GM12878 (cell line): ENCODE results near the gene MAP7. TPM values are rescaled to one million over a fixed set of nuclear protein-coding genes. Genes with fewer than 3 reads are reported as not detected.

ENCODE experiments used
- ATAC-seq: fragments of 200-7000 bp; cut with Tn5 transposase; 3 replicates; pipeline ENCODE4 v1.9.1; 2020; ENCODE audit warnings: mild to moderate bottlenecking, moderate library complexity
- BruUV-seq: library from RNA; stranded (reverse); fragments of 400-500 nt; replicated peaks from 2 replicates; lab custom pipeline; 2021; lab: Mats Ljungman, UMichigan
- CTCF ChIA-PET: fragments of 300-600 bp; sonication (Branson Sonifier 250); formaldehyde crosslinking; extraction: SDS; loops from one replicate; lab custom pipeline; 2021; ENCODE audit warnings: inconsistent platforms; lab: Yijun Ruan, JAX
- POLR2A ChIA-PET: fragments of 350-600 bp; formaldehyde crosslinking; extraction: SDS; loops from one replicate; lab custom pipeline; 2021; ENCODE audit warnings: inconsistent platforms; lab: Charles Lee
- RAD21 ChIA-PET: fragments of 300-600 bp; sonication (Branson Sonifier 250); formaldehyde crosslinking; loops from one replicate; lab custom pipeline; 2023; ENCODE audit warnings: antibody characterized with exemption; ENCODE audit not compliant: unreplicated experiment; lab: Charles Lee
- SMC1A ChIA-PET: fragments of 300-600 bp; sonication (Branson Sonifier 250); formaldehyde crosslinking; loops from one replicate; lab custom pipeline; 2023; ENCODE audit not compliant: unreplicated experiment, uncharacterized antibody; lab: Charles Lee
- DNase-seq: peaks from one replicate; pipeline ENCODE4 v3.0.0-alpha.2; 2011; ENCODE audit warnings: low read depth, low spot score
- FAIRE-seq: peaks from 3 replicates; lab custom pipeline; 2011; peaks lifted over from hg19 to GRCh38; lab: Jason Lieb, UNC
- H2AFZ ChIP-seq: 2 replicates; pipeline ENCODE4 v1.6.0; 2011; ENCODE audit warnings: low read depth, low read length, control low read depth; ENCODE audit not compliant: control insufficient read depth
- H3K27ac ChIP-seq: 2 replicates; pipeline ENCODE4 v1.5.1; 2011; ENCODE audit warnings: control low read depth; ENCODE audit not compliant: control insufficient read depth, insufficient read depth
- H3K27me3 ChIP-seq, 2 experiments: replicated peaks in 1 of 2; 2 replicates each; pipeline versions ENCODE4 v1.6.0 to v1.6.1; 2011; ENCODE audit warnings: low read length in 1 of 2; ENCODE audit not compliant: control insufficient read depth in 2 of 2, insufficient read depth in 2 of 2
- H3K36me3 ChIP-seq, 2 experiments: 2 replicates each; pipeline ENCODE4 v1.5.1; 2011; ENCODE audit warnings: low read length in 1 of 2; ENCODE audit not compliant: control insufficient read depth in 2 of 2, insufficient read depth in 2 of 2
- H3K4me1 ChIP-seq: 2 replicates; pipeline ENCODE4 v1.6.1; 2011; ENCODE audit warnings: mild to moderate bottlenecking, low read length, moderate library complexity, mixed read lengths; ENCODE audit not compliant: control insufficient read depth, insufficient read depth
- H3K4me2 ChIP-seq: 2 replicates; pipeline ENCODE4 v1.6.0; 2011; ENCODE audit warnings: control low read depth; ENCODE audit not compliant: control insufficient read depth, insufficient read depth
- H3K4me3 ChIP-seq: fragments of 200-600 bp; sonication (generic); 2 replicates; pipeline ENCODE4 v1.5.1; 2016
- H3K79me2 ChIP-seq: 2 replicates; pipeline ENCODE4 v1.6.0; 2011; ENCODE audit warnings: low read length; ENCODE audit not compliant: control insufficient read depth, insufficient read depth
- H3K9ac ChIP-seq: 2 replicates; pipeline ENCODE4 v1.8.0; 2011; ENCODE audit warnings: low read length, control low read depth, mixed read lengths; ENCODE audit not compliant: control insufficient read depth, insufficient read depth
- H3K9me3 ChIP-seq: replicated peaks from 3 replicates; pipeline ENCODE4 v1.5.1; 2011; ENCODE audit warnings: mild to moderate bottlenecking, low read length; ENCODE audit not compliant: control insufficient read depth, insufficient read depth
- H4K20me1 ChIP-seq: 2 replicates; pipeline ENCODE4 v1.6.0; 2011; ENCODE audit not compliant: control insufficient read depth, insufficient read depth
- E2F8 ChIP-seq: fragments of 450-650 bp; IDR thresholded peaks from 2 replicates; pipeline ENCODE4 v1.6.1; 2018; ENCODE audit warnings: mild to moderate bottlenecking, low read depth, moderate library complexity; ENCODE audit not compliant: partially characterized antibody
- ELK1 ChIP-seq: IDR thresholded peaks from 2 replicates; pipeline ENCODE4 v1.6.1; 2012; ENCODE audit warnings: low read depth, low read length, improper control_type of control experiment
- FOS ChIP-seq: IDR thresholded peaks from 3 replicates; pipeline ENCODE4 v1.6.1; 2011; ENCODE audit warnings: borderline replicate concordance; ENCODE audit not compliant: insufficient read length; ENCODE audit errors: extremely low read depth
- HCFC1 ChIP-seq: fragments of 150-350 bp; IDR thresholded peaks from 2 replicates; pipeline ENCODE4 v1.6.1; 2014; ENCODE audit warnings: low read length
- JUNB ChIP-seq: IDR thresholded peaks from 2 replicates; pipeline ENCODE4 v1.6.1; 2016; ENCODE audit warnings: antibody characterized with exemption, mild to moderate bottlenecking
- MLLT1 ChIP-seq: fragments of 450-650 bp; IDR thresholded peaks from 2 replicates; pipeline ENCODE4 v1.6.1; 2016; ENCODE audit warnings: mild to moderate bottlenecking
- RFX5 ChIP-seq: IDR thresholded peaks from 2 replicates; pipeline ENCODE4 v1.6.1; 2011; ENCODE audit warnings: low read depth, low read length, improper control_type of control experiment
- SREBF2 ChIP-seq: IDR thresholded peaks from 2 replicates; pipeline ENCODE4 v1.6.1; 2012; ENCODE audit warnings: mild to moderate bottlenecking, low read length
- STAT3 ChIP-seq: IDR thresholded peaks from 2 replicates; pipeline ENCODE4 v1.6.1; 2011; ENCODE audit warnings: low read depth, low read length, improper control_type of control experiment
- TBL1XR1 ChIP-seq: IDR thresholded peaks from 2 replicates; pipeline ENCODE4 v1.6.1; 2012; ENCODE audit warnings: low read depth, low read length, improper control_type of control experiment
- TCF3 ChIP-seq: IDR thresholded peaks from 2 replicates; pipeline ENCODE4 v1.6.1; 2012; ENCODE audit warnings: low read depth, mild to moderate bottlenecking, low read length, borderline replicate concordance; ENCODE audit not compliant: insufficient read depth
- TCF7 ChIP-seq: IDR thresholded peaks from 2 replicates; pipeline ENCODE4 v1.6.1; 2014; ENCODE audit warnings: antibody characterized with exemption, borderline replicate concordance
- ZNF217 ChIP-seq: fragments of 450-650 bp; IDR thresholded peaks from 2 replicates; pipeline ENCODE4 v1.6.1; 2017; ENCODE audit warnings: antibody characterized with exemption, mild to moderate bottlenecking
- ZNF592 ChIP-seq: fragments of 450-650 bp; IDR thresholded peaks from 2 replicates; pipeline ENCODE4 v1.6.1; 2017; ENCODE audit warnings: mild to moderate bottlenecking, moderate library complexity
- WGBS: methylation state at CpG from one replicate; pipeline ENCODE4 v1.1.6; 2016; ENCODE audit warnings: low lambda C conversion rate; ENCODE audit not compliant: insufficient replicate concordance, insufficient coverage; ENCODE audit errors: missing lambda C conversion rate; 5-methylcytosine and 5-hydroxymethylcytosine counted together
- in situ Hi-C: fragments of 300-500 bp; cut with MboI; formaldehyde crosslinking; loops from 9 replicates; pipeline ENCODE4 v1.14.3; 2018; ENCODE audit warnings: mixed read lengths
- intact Hi-C: fragments of 100-400 bp; cut with micrococcal nuclease; formaldehyde crosslinking; loops from one replicate; pipeline ENCODE4 v1.14.2; 2022; ENCODE audit not compliant: unreplicated experiment
- polyA plus RNA-seq, 11 experiments: library from polyadenylated mRNA; depleted of rRNA in 4 of 11; unstranded in 6 of 11; stranded (reverse) in 5 of 11; fragments of >200 nt; fragmentation: Nextera tagmentation in 4 of 11; fragmentation: Illumina TruSeq in 1 of 11; extraction: Ambion mirVana in 4 of 11; extraction: Trizol in 1 of 11; gene quantifications; 1 replicate in 1 of 11; 2 replicates in 10 of 11; pipeline versions ENCODE4 v1.2.1 to v1.2.3, GENCODE V29; 2011 to 2016; ENCODE audit warnings: inconsistent platforms in 2 of 11, missing spikeins in 2 of 11, low read depth in 1 of 11
- total RNA-seq, 4 experiments: library from RNA; depleted of rRNA in 3 of 4; stranded (reverse); fragments of >200 nt in 3 of 4; fragmentation: Illumina TruSeq in 1 of 4; extraction: Trizol in 1 of 4; gene quantifications; 2 replicates each; pipeline versions ENCODE4 v1.2.1 to v1.2.3, GENCODE V29; 2013 to 2021

Gene MAP7
- total and polyA plus RNA-seq, 10 of the 15 experiments (the other 5 are each of a cell fraction or from before 2014, with no cell fraction given), result 0.04 to 0.17 (median 0.08) TPM; not detected in 2

- POLR2A ChIA-PET, result no interaction called here
- H3K4me3 ChIP-seq, result no peak overlapping the region
- ATAC-seq, result no peak
- no TSS peak for BruUV-seq
- CTCF ChIA-PET, result no interaction called here
- WGBS, result 64% methylated on average over 3 of the region's 3 CpGs
- no peaks in the 10 kb centered on the region for H3K79me2 ChIP-seq
- SMC1A ChIA-PET, result no interaction called here
- H2AFZ ChIP-seq, result no peak overlapping the region
- H3K27ac ChIP-seq, result no peak overlapping the region
- FAIRE-seq, result no peak
- 0 out of 4 replicates have a peak, but pooled peaks cover 1 to 3% of the 10 kb centered on the region in 2 experiments for H3K27me3 ChIP-seq
- no peaks in the 10 kb centered on the region for H3K9me3 ChIP-seq
- in situ Hi-C loops, result no loop called here
- H4K20me1 ChIP-seq, result no peaks in the 10 kb centered on the region
- H3K4me2 ChIP-seq, result no peak overlapping the region
- no peak overlapping the region for H3K9ac ChIP-seq
- RAD21 ChIA-PET, result no interaction called here
- DNase-seq, result no peak
- H3K36me3 ChIP-seq, result no peaks in the 10 kb centered on the region
- no peaks in the 10 kb centered on the region for H3K4me1 ChIP-seq
- intact Hi-C loops, result no loop called here
- no peak for TF ChIP-seq ZNF217
- TF ChIP-seq MLLT1, result no peak
- TF ChIP-seq JUNB, result no peak
- TF ChIP-seq TBL1XR1, result no peak
- no peak for TF ChIP-seq TCF3
- TF ChIP-seq SREBF2, result no peak
- TF ChIP-seq RFX5, result no peak
- no peak for TF ChIP-seq FOS
- TF ChIP-seq STAT3, result no peak
- no peak for TF ChIP-seq HCFC1
- TF ChIP-seq ZNF592, result no peak
- TF ChIP-seq E2F8, result no peak
- TF ChIP-seq ELK1, result no peak
- TF ChIP-seq TCF7, result no peak
Observed at GRCh38 chr6:136520517-136520916, 29.7 kb downstream of the MAP7 start.
